OCI-LY1 (cell line): ENCODE results near the gene LCP2.

Experiments used
- EZH2 ChIP-seq: fragments of 200-600 bp; sonication (generic), shearing (Covaris generic); IDR thresholded peaks from 2 replicates; pipeline ENCODE4 v1.8.0; 2017; ENCODE audit warnings: borderline replicate concordance, mixed run types, mild to moderate bottlenecking, antibody characterized with exemption, low read length, moderate library complexity, mixed read lengths
- TF ChIP-seq, protein P1 (sequence below): fragments of 200-600 bp; sonication (generic), shearing (Covaris generic); IDR thresholded peaks from 2 replicates; pipeline ENCODE4 v1.5.1; 2017; ENCODE audit warnings: mild to moderate bottlenecking, antibody characterized with exemption, low read length, moderate library complexity, mixed read lengths

DNA sequence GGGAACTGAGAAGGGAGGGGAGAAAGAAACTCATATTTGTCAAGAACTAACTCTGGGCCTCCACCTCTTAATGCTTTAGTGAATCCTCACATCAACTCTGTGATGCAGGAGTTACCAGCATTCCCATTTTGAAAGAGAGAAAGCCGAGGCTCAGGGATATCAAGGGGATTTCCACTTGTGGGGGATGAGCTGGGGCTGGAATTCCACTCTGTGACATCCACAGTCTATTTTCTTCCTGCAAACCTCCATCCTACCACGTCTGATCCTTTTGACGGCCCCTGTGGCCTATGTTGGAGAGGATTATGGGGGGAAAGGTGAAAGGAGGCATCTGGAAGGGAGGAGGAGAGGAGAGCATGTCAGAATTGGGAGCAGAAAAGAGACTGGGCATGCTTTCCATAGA, 9.0 kb downstream of the LCP2 start:
- TF ChIP-seq, protein P1, sequence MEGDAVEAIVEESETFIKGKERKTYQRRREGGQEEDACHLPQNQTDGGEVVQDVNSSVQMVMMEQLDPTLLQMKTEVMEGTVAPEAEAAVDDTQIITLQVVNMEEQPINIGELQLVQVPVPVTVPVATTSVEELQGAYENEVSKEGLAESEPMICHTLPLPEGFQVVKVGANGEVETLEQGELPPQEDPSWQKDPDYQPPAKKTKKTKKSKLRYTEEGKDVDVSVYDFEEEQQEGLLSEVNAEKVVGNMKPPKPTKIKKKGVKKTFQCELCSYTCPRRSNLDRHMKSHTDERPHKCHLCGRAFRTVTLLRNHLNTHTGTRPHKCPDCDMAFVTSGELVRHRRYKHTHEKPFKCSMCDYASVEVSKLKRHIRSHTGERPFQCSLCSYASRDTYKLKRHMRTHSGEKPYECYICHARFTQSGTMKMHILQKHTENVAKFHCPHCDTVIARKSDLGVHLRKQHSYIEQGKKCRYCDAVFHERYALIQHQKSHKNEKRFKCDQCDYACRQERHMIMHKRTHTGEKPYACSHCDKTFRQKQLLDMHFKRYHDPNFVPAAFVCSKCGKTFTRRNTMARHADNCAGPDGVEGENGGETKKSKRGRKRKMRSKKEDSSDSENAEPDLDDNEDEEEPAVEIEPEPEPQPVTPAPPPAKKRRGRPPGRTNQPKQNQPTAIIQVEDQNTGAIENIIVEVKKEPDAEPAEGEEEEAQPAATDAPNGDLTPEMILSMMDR: no peak
- no peak for TF ChIP-seq EZH2
